GM12801 (cell line): ENCODE data around the gene TMEM74B.

ENCODE experiments used
- TF ChIP-seq, protein P1 (sequence below): IDR thresholded peaks from one replicate; pipeline ENCODE4 v1.5.1; 2011; ENCODE audit warnings: control low read depth; ENCODE audit not compliant: insufficient read length; ENCODE audit errors: extremely low read depth

TMEM74B gene

GRCh38 chr20:1184638-1185315 lies at the start of gene TMEM74B:
Gene TMEM74B, minus strand, starts transcription at chr20:1184981. Its CDS starts 1,180 bp downstream, at chr20:1183801.
- TF ChIP-seq, protein P1, sequence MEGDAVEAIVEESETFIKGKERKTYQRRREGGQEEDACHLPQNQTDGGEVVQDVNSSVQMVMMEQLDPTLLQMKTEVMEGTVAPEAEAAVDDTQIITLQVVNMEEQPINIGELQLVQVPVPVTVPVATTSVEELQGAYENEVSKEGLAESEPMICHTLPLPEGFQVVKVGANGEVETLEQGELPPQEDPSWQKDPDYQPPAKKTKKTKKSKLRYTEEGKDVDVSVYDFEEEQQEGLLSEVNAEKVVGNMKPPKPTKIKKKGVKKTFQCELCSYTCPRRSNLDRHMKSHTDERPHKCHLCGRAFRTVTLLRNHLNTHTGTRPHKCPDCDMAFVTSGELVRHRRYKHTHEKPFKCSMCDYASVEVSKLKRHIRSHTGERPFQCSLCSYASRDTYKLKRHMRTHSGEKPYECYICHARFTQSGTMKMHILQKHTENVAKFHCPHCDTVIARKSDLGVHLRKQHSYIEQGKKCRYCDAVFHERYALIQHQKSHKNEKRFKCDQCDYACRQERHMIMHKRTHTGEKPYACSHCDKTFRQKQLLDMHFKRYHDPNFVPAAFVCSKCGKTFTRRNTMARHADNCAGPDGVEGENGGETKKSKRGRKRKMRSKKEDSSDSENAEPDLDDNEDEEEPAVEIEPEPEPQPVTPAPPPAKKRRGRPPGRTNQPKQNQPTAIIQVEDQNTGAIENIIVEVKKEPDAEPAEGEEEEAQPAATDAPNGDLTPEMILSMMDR: no peak

DNA sequence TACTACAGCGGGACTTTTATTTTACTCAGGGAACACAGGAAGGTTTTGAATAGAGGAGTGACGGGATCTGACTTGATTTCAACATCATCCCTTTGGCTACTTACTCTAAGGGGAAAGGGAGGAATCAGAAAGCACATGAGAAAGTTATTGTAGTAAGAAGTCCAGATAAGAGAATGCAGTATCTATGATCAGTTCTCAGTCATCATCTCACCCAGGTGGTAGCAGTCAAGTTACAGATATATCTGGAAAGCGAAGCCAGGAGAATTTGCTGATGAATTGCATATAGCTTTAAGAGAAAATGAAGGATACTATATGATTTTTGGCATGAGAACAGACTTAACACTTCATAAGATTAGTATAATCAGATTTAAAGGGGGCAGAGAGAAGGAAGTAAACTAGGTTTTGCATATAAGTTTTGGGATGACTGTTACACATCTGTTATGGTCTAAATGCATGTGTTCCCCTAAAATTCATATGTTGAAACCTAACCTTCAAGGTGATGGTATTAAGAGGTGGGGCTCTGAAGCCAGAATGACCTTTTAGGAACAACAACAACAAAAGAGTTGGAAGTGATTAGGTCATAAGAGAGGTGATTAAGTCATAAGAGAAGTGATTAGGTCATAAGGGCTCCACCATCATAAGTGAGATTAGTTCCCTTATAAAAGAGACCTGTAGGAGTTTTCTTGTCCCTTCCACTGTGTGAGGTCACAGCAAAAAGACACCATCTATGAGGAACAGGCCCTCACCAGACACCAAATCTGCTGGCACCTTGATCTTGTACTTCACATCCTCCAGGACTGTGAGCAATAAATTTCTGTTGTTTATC lies 47.7 kb upstream of the TMEM74B start:
- TF ChIP-seq, protein P1: no peak

DNA sequence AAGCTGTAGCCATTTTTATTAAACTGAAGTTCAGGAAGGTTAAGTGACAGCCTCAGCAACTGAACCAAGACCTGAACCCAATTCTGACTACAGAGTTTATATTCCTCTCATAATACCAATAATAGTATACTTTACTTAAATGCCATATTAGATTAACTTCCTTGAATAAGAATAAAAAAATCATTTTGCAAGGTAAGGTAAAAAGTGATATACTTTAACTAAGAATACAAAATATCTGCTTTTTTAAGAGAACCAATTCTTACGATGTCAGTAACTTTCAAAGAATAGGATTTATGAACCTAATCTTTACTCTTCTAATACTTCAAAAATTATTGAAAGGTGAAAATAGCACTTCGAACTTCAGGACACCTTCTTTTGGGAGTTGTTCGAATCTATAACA lies 44.8 kb upstream of the TMEM74B start:
- TF ChIP-seq, protein P1: no peak

- TF ChIP-seq, protein P1: no peak
Observed at GRCh38 chr20:1225783-1226654, 41.2 kb upstream of the TMEM74B start, which contains the start of gene RAD21L1. Gene RAD21L1, plus strand, starts transcription at chr20:1226044. Its CDS starts 2,410 bp downstream, at chr20:1228454.

- TF ChIP-seq, protein P1: no peak
Observed at GRCh38 chr20:1225263-1225782, 40.5 kb upstream of the TMEM74B start.

GRCh38 chr20:1224205-1224890 lies 39.6 kb upstream of the TMEM74B start:
- TF ChIP-seq, protein P1: no peak
